HG03139 (cell line): ENCODE measurements around the gene PFKFB3.

Experiments
- ATAC-seq: cut with Tn5 transposase; IDR thresholded peaks from one replicate; pipeline ENCODE4 v1.9.1; 2021; ENCODE audit not compliant: unreplicated experiment

PFKFB3 gene

DNA sequence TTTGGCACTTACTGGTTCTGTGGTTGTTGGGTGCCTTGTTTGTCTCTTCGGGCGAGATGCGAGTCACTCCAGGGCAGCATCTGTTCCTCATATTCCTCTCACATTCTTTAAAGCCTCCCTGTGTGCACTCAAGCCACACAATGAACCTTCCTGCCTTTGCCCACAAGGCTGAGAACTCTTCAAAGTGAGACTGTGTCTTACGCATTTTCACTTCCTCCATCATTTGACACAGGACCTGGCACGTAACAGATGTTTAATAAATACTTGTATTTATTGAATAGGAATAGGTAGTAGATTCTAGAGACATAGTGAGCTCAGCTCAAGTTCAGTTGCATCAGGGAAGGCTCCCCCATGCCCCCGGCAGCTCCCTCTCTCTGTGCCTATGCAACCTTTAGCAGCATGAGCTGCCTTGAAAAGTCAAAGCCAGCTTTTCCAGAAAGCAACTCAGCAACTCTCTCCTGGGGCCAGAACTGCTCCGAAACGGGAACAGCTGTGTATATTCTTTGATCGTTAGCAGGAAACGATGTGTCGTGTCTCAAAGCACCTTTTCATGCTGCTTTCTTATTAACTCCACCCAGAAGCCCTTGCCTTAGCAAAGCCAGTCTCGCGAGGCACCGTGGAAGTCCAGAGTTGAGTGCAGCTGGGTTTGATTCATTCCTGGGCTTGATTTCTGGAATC lies 97.5 kb downstream of the PFKFB3 start:
- peak; percentile 93 for ATAC-seq

DNA sequence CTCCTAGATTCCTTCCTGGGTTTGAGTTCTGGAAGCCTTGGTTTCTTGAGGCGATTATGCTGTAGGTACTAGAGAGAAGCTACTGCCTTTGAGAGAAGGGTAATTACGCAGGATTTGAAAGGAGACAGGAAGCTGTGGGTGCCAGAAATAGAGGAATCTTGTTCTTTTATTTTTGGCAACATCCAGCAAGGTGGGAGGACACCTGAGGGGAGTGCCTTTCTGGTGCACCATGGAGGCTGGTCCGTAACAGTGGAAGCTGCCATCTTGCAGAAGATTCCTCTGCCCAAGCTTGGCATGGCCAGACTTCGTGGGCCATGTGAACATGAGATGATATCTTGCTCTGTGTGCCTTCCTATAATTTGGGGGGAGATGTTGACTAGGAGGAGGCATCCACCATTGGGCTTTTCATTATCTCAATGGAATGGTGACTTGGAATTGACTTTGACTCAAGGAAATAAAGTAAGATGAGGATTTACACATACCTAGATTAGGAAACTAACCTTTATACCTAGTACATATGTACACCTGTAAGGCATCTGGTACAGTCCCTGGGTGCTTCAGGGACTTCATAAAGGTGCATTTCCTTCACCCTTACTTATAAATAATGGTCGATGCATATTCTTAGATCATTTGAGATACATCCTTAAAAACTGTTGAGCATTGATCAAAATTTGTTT lies 98.2 kb downstream of the PFKFB3 start:
- ATAC-seq: no peak

DNA sequence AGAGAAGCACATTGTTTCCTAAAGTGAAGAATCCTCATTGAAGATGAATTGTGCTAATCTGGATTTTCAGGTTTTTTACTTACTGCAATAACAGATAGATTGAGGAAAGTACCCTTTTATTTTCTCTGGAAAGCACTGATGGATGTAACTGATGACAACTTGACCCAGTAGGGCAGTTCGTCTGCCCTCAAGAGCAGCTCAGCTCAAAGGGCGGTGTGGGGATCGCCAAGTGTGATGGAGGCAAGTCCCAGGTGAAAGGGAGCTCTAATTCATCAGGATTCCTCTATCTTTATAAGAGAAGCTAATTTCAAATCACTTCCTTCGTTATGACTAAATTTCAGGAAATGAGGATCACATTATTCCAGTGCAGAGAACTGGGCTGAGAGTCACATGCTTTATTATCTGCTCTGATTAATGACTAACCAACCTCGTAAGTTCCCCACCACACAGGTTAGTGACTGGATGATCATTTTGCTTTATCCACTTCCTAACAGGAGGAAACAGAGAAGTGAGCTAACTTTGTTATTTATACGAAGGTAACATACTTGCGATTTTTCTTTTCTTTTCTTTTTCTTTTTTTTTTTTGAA lies 98.8 kb downstream of the PFKFB3 start:
- ATAC-seq: no peak
